Activated naive CD4-positive, alpha-beta T cell treated with anti-CD3 and anti-CD28 coated beads for 36 hours (primary cell): ENCODE data around the gene KDM7A. TPM values are rescaled to one million over a fixed set of nuclear protein-coding genes. Genes with fewer than 3 reads are reported as not detected.
A peak's percentile ranks its signal among the peaks of the same experiment; 100 is the strongest.
"Not testable (repeated sequence)": the region's sequence is repeated elsewhere in the genome, so short reads cannot be mapped to it uniquely, and the experiment has no call there.

Source experiments
- CTCF ChIA-PET: fragments of 350-600 bp; sonication (Branson Sonifier 250); formaldehyde crosslinking; loops from one replicate; lab custom pipeline; 2021; ENCODE audit warnings: antibody characterized with exemption; lab: Charles Lee
- DNase-seq: peaks from one replicate; pipeline ENCODE4 v3.0.0-alpha.2; 2020
- H3K27ac Mint-ChIP-seq: one replicate; pipeline ENCODE4 v1.8.0; 2021; ENCODE audit warnings: mild to moderate bottlenecking, mixed read lengths
- H3K27me3 Mint-ChIP-seq: one replicate; pipeline ENCODE4 v1.8.0; 2021; ENCODE audit warnings: low read depth, mixed read lengths
- H3K36me3 Mint-ChIP-seq: one replicate; pipeline ENCODE4 v1.8.0; 2021; ENCODE audit warnings: low read depth, mixed read lengths
- H3K4me1 Mint-ChIP-seq: one replicate; pipeline ENCODE4 v1.8.0; 2021; ENCODE audit warnings: low read depth, mixed read lengths
- H3K4me3 Mint-ChIP-seq: one replicate; pipeline ENCODE4 v1.8.0; 2021; ENCODE audit warnings: mild to moderate bottlenecking, moderate library complexity, mixed read lengths
- H3K9me3 Mint-ChIP-seq: one replicate; pipeline ENCODE4 v1.8.0; 2021; ENCODE audit warnings: mixed read lengths
- intact Hi-C: fragments of 100-400 bp; cut with micrococcal nuclease; formaldehyde crosslinking; loops from one replicate; pipeline ENCODE4 v1.15.1; 2023
- total RNA-seq, 2 experiments: library from RNA; stranded (reverse); gene quantifications; one replicate each; pipeline ENCODE4 v1.2.3, GENCODE V29; 2021

The KDM7A gene
- total RNA-seq, 2 experiments from 2014 or later = 27.4 to 29.3 TPM

DNA sequence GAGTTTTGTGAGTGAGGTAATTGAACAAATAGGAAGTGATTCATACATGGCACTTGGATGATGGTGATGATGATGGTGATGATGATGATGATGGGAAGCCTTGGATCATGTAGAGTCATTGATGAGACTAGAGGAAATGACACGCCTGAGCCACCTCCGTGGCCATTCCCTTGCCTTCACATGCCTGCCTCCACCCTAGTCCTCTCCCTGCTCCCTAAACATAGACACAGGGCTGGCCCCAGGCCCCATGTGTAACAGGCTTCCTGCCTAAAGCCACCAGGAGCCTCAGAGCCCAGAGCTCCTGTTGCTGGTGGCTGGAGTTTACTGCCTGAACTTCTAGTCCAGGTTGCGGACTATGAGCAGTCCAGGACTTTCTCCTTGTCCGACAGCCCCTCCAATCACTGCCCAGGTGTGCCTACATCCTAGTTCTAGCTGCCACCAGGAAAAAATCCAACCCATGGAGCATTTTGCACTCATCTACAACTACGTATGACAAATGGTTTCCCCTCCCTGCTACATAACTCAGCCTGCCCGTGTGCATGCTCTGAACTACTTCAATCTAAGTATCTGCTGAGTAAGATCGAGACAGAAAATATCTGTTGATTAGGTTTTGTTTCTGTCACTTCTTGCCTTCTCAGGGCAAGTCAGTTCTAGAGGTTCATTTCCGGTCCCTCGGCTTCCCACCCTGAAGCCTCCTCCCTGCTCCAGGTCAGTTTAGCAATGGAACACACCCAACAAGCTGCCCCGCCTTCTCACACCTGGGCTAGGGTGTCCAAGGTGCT, 35.5 kb upstream of the KDM7A start:
- no peaks in the 10 kb centered on the region for H3K9me3 Mint-ChIP-seq
- H3K4me1 Mint-ChIP-seq = peaks cover 76% of the 10 kb centered on the region
- DNase-seq = peak; percentile 80
- H3K27me3 Mint-ChIP-seq = no peaks in the 10 kb centered on the region
- peak overlapping the region; percentile 5 for H3K4me3 Mint-ChIP-seq
- intact Hi-C loops = loop anchor here (1.0 to 5.0 kb wide), 9 partner anchors 13 to 440 kb away; no protein-coding TSS in a partner anchor
- CTCF ChIA-PET = interaction anchor here (0.5 to 1.4 kb wide), 5 partner anchors 9 to 444 kb away, joined by 3 to 5 read pairs (median 3); partner anchors contain the start of gene KDM7A
- H3K27ac Mint-ChIP-seq = peak overlapping the region; percentile 98
- no peaks in the 10 kb centered on the region for H3K36me3 Mint-ChIP-seq

DNA sequence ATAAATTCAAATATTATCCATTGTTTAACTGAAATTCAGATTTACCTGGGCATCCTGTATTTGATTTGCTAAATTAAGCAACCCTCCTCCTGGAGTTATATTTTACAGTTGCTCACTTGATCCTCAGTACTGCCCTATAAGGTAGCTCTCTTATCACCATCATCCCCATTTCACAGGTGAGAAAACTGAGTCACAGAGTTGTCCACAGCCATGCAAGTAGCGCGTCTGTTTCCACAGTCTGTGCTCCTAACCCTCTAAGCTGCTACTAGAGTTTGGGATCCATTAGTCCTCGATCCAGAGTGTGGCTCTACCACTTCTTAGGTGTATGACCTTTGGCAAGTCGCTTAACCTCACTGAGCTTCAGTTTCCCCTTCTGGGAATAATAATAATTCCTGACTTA, 34.9 kb upstream of the KDM7A start:
- Mint-ChIP-seq H3K9me3 (no peaks in the 10 kb centered on the region), H3K4me1 (peaks cover 82% of the 10 kb centered on the region), H3K27ac (peak overlapping the region; percentile 98), H3K4me3 (no peak overlapping the region), H3K36me3 (no peaks in the 10 kb centered on the region), H3K27me3 (no peaks in the 10 kb centered on the region)
- CTCF ChIA-PET = interaction anchor here (0.5 to 1.4 kb wide), 4 partner anchors 10 to 35 kb away, joined by 3 to 5 read pairs (median 4); partner anchors contain the start of gene KDM7A
- DNase-seq = peak; percentile 48
- intact Hi-C loops = loop anchor here (1.0 to 5.0 kb wide), 9 partner anchors 14 to 439 kb away; no protein-coding TSS in a partner anchor

DNA sequence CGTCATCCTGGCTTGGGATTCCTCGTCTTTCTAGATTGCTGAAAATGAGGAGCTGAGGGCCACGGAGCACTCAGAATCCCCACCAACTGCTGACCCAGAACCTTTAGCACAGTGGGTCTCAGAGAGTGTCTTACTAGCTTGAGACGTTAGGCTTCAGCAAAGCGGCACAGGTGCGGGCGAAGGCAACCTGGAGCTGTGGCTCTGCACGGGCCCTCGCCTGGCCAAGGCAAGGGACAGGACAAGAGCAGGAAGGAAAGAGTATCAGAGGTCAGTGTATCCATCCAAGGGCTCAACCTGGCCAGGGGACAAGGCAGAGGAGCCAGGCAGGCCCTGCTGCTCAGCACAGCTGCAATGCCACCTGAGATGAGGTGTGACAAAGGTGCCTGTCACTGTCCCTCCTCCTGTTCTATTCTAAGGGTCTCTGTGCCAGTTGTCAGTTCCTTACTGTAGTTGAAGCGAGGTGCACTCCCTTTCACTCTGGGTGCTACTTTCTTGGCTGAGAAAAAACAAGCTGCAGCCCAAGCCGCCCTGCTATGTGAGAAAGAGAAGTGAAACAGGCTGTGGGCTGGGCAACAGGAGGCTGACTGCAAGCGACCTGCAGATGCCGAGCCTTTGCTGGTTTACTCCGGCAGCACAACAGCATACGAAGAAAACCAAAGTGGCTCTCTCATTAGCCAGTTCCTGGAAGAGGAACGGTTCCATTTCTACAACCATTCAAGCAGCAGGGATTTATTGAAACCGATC, 33.3 kb upstream of the KDM7A start:
- intact Hi-C loops = loop anchor here (5.0 kb wide), 3 partner anchors 182 to 438 kb away; no protein-coding TSS in a partner anchor
- no peaks in the 10 kb centered on the region for H3K36me3 Mint-ChIP-seq
- H3K4me3 Mint-ChIP-seq = peak overlapping the region; percentile 51
- DNase-seq = peak; percentile 87
- CTCF ChIA-PET = interaction anchor here (0.7 to 1.2 kb wide), 2 partner anchors 20 to 33 kb away, joined by 3 to 4 read pairs; partner anchors contain the start of gene KDM7A
- peak overlapping the region; percentile 90 for H3K27ac Mint-ChIP-seq
- no peaks in the 10 kb centered on the region for H3K27me3 Mint-ChIP-seq
- peaks cover 86% of the 10 kb centered on the region for H3K4me1 Mint-ChIP-seq
- H3K9me3 Mint-ChIP-seq = no peaks in the 10 kb centered on the region

DNA sequence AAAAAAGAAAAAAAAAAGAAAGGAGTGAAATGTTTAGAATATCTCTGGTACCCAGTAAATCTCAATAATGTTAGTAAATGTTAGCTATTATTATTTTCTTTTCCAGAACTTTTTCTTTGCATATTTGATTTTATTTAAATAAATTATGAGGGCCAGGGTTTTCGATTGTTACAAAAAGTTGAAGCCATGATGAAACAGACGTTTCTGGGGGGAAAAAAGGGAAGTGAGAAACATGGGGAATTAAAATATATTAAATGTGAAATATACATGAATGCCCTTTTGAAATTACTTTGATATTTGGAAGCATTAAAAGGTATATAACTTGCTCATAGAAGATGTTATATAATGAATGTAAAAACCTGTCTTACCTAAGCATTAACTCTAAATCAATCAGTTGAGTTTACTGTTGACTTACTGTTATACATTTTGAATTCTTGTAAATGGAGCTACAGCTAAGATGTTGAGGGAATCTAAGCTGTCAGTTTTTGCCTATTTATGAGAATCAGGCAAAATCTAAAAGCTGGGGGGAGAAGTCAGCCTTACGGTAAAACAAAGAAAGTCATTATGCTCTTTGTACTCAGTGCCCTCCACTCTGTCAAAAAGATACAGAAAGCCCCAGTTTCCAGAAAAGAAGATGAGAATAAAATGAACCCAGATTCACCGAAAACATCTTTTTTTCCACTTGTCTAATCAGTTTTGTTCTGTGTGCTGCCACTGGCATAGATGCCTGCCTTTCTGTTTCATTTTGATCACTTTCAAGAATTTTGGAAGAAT, 30.0 kb upstream of the KDM7A start:
- CTCF ChIA-PET = interaction anchor here (0.9 to 1.1 kb wide), 3 partner anchors 9 to 23 kb away, joined by 3 to 6 read pairs (median 4); no protein-coding TSS in a partner anchor
- peaks cover 6% of the 10 kb centered on the region for H3K36me3 Mint-ChIP-seq
- intact Hi-C loops = loop anchor here (1.0 kb wide), 2 partner anchors 12 to 169 kb away; no protein-coding TSS in a partner anchor
- H3K27ac Mint-ChIP-seq = peak overlapping the region; percentile 89
- DNase-seq = no peak
- H3K4me1 Mint-ChIP-seq = peaks cover 60% of the 10 kb centered on the region
- H3K4me3 Mint-ChIP-seq = no peak overlapping the region
- H3K9me3 Mint-ChIP-seq = peaks cover 13% of the 10 kb centered on the region
- H3K27me3 Mint-ChIP-seq = no peaks in the 10 kb centered on the region

DNA sequence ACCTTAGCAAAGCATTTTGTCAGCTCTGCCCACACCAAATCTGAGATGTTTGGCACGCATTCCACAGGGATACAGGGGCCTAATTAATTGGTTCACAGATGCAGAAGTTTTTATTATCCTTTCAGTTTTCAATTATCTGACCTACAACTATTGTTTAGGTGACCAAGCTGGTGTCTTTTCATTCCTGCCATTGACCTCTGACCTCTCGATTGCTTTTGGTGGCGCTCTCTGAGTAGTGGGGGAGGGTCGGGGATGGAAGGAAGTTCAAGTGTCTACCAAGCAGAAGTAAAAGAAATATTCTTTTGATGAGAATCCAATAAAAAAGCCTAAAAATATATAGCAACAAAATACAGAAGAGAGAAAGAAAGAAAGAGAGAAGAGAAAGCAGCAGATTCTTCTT, 28.8 kb upstream of the KDM7A start:
- no peak for DNase-seq
- CTCF ChIA-PET = interaction anchor here (0.6 kb wide), 1 partner anchor 11 kb away, joined by 3 read pairs; no protein-coding TSS in a partner anchor
- Mint-ChIP-seq H3K4me1 (peaks cover 51% of the 10 kb centered on the region), H3K27me3 (no peaks in the 10 kb centered on the region), H3K9me3 (peaks cover 13% of the 10 kb centered on the region), H3K4me3 (no peak overlapping the region), H3K27ac (peak overlapping the region; percentile 89), H3K36me3 (peaks cover 6% of the 10 kb centered on the region)
- intact Hi-C loops = no loop called here

DNA sequence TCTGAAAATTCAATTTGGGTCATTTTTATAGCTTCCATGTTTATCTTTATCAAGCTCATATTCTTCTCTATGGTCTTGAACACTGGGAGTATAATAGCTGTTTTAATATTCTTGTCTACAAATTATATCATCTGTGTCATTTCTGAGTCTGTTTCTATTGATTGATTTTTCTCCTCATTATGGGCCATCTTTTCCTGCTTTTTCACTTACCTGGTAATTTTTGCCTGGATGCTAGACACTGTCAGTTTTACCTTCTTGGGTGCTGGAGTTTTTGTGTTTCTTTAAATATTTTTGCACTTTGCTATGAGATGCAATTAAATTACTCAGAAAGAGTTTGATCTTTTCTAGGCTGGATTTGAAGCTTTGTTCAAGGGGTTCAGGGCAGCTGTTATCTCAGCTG, 26.8 kb upstream of the KDM7A start:
- DNase-seq = no peak
- H3K4me3 Mint-ChIP-seq = no peak overlapping the region
- H3K36me3 Mint-ChIP-seq = peaks cover 6% of the 10 kb centered on the region
- intact Hi-C loops = no loop called here
- H3K4me1 Mint-ChIP-seq = peaks cover 32% of the 10 kb centered on the region
- no peaks in the 10 kb centered on the region for H3K27me3 Mint-ChIP-seq
- peaks cover 13% of the 10 kb centered on the region for H3K9me3 Mint-ChIP-seq
- CTCF ChIA-PET = interaction anchor here (0.6 kb wide), 1 partner anchor 26 kb away, joined by 3 read pairs; no protein-coding TSS in a partner anchor
- H3K27ac Mint-ChIP-seq = no peak overlapping the region

DNA sequence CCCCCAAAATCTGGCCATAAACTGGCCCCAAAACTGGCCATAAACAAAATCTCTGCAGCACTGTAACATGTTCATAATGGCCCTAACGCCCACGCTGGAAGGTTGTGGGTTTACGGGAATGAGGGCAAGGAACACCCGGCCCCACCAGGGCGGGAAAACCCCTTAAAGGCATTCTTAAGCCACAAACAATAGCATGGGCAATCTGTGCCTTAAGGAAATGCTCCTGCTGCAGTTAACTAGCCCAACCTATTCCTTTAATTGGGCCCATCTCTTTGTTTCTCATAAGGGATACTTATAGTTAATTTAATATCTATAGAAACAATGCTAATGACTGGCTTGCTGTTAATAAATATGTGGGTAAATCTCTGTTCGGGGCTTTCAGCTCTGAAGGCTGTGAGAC, 26.2 kb upstream of the KDM7A start:
- DNase-seq, CTCF ChIA-PET, H3K27ac Mint-ChIP-seq, H3K27me3 Mint-ChIP-seq, intact Hi-C loops, H3K36me3 Mint-ChIP-seq, H3K4me3 Mint-ChIP-seq: not testable (repeated sequence)
- H3K9me3 Mint-ChIP-seq = peaks cover 13% of the 10 kb centered on the region
- H3K4me1 Mint-ChIP-seq = peaks cover 26% of the 10 kb centered on the region

DNA sequence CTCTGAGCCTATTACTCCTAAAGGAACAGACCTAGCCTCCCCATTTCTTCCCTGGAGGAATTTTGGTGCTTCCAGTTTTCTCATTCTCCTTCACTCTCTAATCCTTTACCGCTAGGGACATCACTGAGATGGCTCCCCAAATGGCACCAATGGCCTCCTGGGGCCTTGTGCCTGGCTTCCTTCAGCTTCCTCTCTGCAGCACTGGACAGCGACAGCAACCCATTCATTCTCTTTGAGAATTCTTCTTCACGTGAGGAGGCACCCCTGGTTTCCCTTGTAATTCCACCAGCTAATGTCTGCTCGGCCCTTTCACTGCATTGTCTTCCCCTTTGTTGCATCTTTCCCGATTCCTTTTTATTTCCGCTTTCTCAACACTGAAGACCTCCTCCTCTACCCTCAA, 24.6 kb upstream of the KDM7A start:
- H3K4me1 Mint-ChIP-seq = peaks cover 21% of the 10 kb centered on the region
- no peak for DNase-seq
- H3K27ac Mint-ChIP-seq = no peak overlapping the region
- H3K4me3 Mint-ChIP-seq = no peak overlapping the region
- H3K9me3 Mint-ChIP-seq = peaks cover 15% of the 10 kb centered on the region
- intact Hi-C loops = no loop called here
- CTCF ChIA-PET = no interaction called here
- H3K36me3 Mint-ChIP-seq = peaks cover 7% of the 10 kb centered on the region
- H3K27me3 Mint-ChIP-seq = no peaks in the 10 kb centered on the region

DNA sequence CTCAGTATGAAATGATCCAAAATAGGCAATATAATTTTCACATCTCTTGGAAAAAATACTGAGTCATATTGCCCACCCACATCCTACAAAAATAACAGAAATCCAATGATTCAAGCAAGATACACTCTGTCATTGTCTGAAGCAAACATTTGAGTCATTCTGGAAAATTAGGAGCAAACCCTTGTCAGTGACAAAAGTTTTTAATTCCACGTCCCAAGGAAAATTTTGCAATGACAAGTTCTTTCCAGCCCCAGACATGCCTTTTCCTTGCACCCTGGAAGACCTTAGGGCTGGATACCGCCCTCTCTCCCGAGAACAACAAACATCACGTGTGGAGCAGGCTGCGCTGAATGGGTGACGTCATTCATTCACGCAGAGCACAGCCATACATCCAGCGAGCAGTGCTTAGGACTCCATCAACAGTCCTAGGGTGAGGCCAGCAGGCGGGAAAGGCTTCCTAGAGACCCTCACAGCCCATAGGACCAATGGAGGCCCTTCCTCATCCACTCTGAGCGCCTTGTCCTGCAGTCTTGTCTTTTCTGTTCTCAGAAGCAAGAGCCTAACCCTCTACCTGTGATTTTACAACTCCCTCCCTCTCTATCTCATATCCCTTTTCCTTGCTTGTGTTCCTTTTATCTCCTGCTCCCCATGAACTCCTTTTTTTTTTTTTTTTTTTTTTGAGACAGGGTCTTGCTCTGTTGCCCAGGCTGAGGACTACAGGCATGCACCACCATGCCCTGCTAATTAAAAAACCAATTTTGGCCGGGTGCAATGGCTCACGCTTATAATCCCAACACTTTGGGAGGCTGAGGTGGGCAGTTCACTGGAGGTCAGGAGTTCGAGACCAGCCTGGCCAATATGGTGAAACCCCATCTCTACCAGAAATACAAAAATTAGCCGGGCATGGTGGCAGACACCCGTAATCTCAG, 23.5 kb upstream of the KDM7A start:
- intact Hi-C loops = no loop called here
- Mint-ChIP-seq H3K36me3 (peaks cover 10% of the 10 kb centered on the region), H3K27ac (no peak overlapping the region), H3K4me3 (no peak overlapping the region), H3K27me3 (no peaks in the 10 kb centered on the region), H3K9me3 (peaks cover 19% of the 10 kb centered on the region), H3K4me1 (peaks cover 23% of the 10 kb centered on the region)
- no peak for DNase-seq
- CTCF ChIA-PET = no interaction called here

DNA sequence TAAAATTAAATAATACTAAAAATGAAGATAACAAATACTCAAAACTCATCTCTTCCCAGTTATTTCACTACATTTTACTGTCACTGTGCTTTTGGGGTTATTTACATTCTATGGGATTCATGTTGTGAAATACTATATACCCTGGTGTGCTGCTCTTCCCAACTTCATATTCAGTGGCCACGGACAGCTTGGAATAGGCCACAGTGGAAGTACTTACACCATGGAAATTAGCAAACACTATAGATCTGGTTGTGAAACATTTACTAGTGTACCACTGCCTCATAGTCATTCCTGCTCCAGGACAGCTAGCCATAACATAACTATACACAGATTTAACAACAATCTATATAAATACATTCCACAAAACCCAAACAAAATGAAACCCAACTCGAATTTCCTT, 21.2 kb upstream of the KDM7A start:
- Mint-ChIP-seq H3K36me3 (peaks cover 4% of the 10 kb centered on the region), H3K4me1 (peaks cover 28% of the 10 kb centered on the region), H3K27ac (no peak overlapping the region), H3K4me3 (no peak overlapping the region), H3K27me3 (no peaks in the 10 kb centered on the region), H3K9me3 (peaks cover 8% of the 10 kb centered on the region)
- CTCF ChIA-PET = interaction anchor here (1.7 kb wide), 1 partner anchor 9 kb away, joined by 4 read pairs; no protein-coding TSS in a partner anchor
- intact Hi-C loops = no loop called here
- no peak for DNase-seq
